T-helper 17 cell (primary cell): ENCODE measurements around the gene DSCAM. TPM values are rescaled to one million over a fixed set of nuclear protein-coding genes. Genes with fewer than 3 reads are reported as not detected.

Experiments used
- ATAC-seq: fragments of 150-1000 bp; cut with Tn5 transposase; 2 replicates; pipeline ENCODE4 v1.10.0; 2021; ENCODE audit warnings: mild to moderate bottlenecking, moderate library complexity
- DNase-seq, 3 donors: peaks; one replicate each; pipeline versions ENCODE4 v3.0.0 to v3.0.0-alpha.2; 2020 to 2021
- H3K9me3 ChIP-seq: one replicate; pipeline ENCODE4 v1.7.0; 2013; ENCODE audit warnings: low read length, mild to moderate bottlenecking; ENCODE audit not compliant: control insufficient read depth, poor library complexity, severe bottlenecking
- H3K27ac Mint-ChIP-seq: one replicate; pipeline ENCODE4 v1.8.0; 2022; ENCODE audit warnings: mild to moderate bottlenecking, moderate library complexity, mixed read lengths
- H3K27me3 Mint-ChIP-seq: one replicate; pipeline ENCODE4 v1.8.0; 2022; ENCODE audit warnings: mixed read lengths
- H3K36me3 Mint-ChIP-seq: one replicate; pipeline ENCODE4 v1.8.0; 2022; ENCODE audit warnings: low read depth, mixed read lengths
- H3K4me1 Mint-ChIP-seq: one replicate; pipeline ENCODE4 v1.8.0; 2022; ENCODE audit warnings: mild to moderate bottlenecking, mixed read lengths
- H3K4me3 Mint-ChIP-seq: one replicate; pipeline ENCODE4 v1.8.0; 2022; ENCODE audit warnings: mild to moderate bottlenecking, moderate library complexity, mixed read lengths
- total RNA-seq, 4 donors: library from RNA in 2 of 4; stranded (reverse) in 2 of 4; gene quantifications; one replicate each; pipeline ENCODE4 v1.2.3 and lab custom pipeline; 2022 to 2026

DSCAM gene
- total RNA-seq, 2 donors from 2014 or later = not detected

DNA sequence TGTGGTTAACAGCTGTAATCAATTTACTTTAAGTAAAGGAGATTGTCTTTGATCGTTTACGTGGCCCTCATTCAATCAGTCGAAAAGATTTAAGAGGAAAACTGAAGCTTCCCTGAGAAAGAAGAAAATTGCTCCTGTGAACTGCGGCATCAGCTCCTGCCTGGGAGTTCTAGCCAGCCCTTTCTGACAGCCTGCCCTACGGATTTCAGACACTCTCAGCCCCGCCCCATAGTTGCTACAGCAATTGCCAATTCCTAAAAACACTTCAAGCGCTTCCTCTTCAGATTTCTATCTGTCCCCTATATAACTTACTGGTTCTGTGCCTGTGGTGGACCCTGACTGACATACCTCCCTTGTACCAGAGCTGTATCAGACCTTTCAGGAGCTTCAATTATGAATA, 277.6 kb downstream of the DSCAM start:
- no peaks in the 10 kb centered on the region for H3K9me3 ChIP-seq
- no peak overlapping the region for H3K4me3 Mint-ChIP-seq
- no peaks in the 10 kb centered on the region for H3K4me1 Mint-ChIP-seq
- DNase-seq (no peak), ATAC-seq (no peak)
- H3K27me3 Mint-ChIP-seq = no peaks in the 10 kb centered on the region
- H3K36me3 Mint-ChIP-seq = no peaks in the 10 kb centered on the region
- no peak overlapping the region for H3K27ac Mint-ChIP-seq

DNA sequence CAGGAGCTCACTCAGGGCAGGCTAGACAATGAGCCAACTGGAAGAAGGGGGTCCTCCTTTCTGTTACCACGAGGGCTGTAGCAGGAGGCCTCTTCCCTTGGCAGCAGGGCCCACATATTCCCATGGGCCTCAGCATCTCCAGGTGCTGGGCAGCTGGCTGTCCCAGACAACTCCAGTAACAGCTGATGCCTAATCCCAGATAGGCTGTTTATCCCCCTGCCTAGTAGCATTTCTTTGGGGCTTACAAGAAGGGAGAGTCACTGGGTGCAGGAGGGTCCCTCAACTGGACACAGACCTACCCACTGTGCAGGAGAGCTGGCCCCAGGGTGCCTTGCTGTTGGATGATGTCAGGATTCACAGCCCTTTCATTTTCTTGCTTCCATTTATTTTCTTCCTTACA, 278.2 kb downstream of the DSCAM start:
- DNase-seq = no peak
- no peak overlapping the region for H3K27ac Mint-ChIP-seq
- no peaks in the 10 kb centered on the region for H3K9me3 ChIP-seq
- no peaks in the 10 kb centered on the region for H3K27me3 Mint-ChIP-seq
- no peak overlapping the region for H3K4me3 Mint-ChIP-seq
- no peak for ATAC-seq
- no peaks in the 10 kb centered on the region for H3K4me1 Mint-ChIP-seq
- no peaks in the 10 kb centered on the region for H3K36me3 Mint-ChIP-seq

DNA sequence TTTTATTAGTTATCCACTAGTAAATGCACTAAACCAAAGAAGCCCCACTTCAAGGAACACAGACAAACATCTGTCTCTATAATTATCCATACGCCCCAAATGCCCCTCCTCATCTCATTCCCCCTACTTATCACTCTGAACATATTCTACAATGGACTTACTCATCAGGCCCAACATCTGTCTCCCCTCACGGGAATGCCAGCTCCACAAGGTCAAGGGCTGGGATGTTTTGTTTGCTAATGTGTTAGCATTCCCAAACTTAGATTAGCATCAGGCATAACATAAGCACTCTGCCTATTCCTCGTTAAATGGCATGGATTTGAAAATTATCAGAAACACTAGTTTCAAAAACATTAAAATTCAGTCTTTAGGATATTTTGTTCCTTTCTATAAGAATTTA, 279.5 kb downstream of the DSCAM start:
- Mint-ChIP-seq H3K4me3 (no peak overlapping the region), H3K4me1 (no peaks in the 10 kb centered on the region), H3K36me3 (no peaks in the 10 kb centered on the region), H3K27me3 (no peaks in the 10 kb centered on the region), H3K27ac (no peak overlapping the region)
- ATAC-seq (no peak), DNase-seq (no peak)
- no peaks in the 10 kb centered on the region for H3K9me3 ChIP-seq

DNA sequence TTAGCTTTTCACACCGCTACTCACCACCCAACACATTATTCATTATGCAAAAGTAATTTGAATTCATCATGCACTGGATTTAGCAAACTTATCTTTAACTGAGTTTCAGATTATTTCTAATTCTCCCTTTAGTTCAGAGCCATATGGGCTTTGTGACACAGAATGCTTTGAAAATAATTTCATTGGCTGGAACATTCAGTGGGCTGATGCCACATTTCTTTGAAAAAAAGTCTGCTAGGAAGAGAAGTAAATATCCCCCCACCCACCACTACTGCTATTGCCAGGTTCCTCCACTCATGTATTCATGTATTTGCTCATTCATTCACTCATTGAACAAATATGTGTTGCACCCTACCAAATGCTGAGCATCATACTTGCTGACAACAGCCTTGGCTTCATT, 280.5 kb downstream of the DSCAM start:
- Mint-ChIP-seq H3K27me3 (no peaks in the 10 kb centered on the region), H3K4me1 (no peaks in the 10 kb centered on the region), H3K4me3 (no peak overlapping the region), H3K36me3 (no peaks in the 10 kb centered on the region), H3K27ac (no peak overlapping the region)
- H3K9me3 ChIP-seq = no peaks in the 10 kb centered on the region
- no peak for DNase-seq
- no peak for ATAC-seq

DNA sequence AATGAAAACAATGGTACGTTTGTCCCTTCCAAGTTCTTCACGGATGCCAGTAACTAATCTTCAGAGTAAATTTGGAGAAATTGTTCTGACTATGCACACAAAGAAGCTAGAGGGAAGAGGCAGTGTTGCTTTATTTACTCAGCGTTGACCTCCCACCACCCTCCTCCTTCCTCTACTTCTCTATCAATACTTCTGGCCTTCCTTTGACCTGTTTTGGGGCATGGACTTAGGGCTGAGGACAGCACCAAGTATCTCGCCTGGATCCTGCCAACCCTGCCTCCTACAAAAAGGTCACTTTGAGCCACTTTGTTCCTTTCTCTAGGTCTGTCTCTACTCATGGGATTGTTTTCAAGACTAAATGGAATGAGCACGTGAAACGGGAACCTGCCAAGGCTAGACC, 282.6 kb downstream of the DSCAM start:
- Mint-ChIP-seq H3K4me1 (no peaks in the 10 kb centered on the region), H3K4me3 (no peak overlapping the region), H3K36me3 (no peaks in the 10 kb centered on the region), H3K27ac (no peak overlapping the region), H3K27me3 (no peaks in the 10 kb centered on the region)
- no peak for DNase-seq
- H3K9me3 ChIP-seq = no peaks in the 10 kb centered on the region
- ATAC-seq = no peak

DNA sequence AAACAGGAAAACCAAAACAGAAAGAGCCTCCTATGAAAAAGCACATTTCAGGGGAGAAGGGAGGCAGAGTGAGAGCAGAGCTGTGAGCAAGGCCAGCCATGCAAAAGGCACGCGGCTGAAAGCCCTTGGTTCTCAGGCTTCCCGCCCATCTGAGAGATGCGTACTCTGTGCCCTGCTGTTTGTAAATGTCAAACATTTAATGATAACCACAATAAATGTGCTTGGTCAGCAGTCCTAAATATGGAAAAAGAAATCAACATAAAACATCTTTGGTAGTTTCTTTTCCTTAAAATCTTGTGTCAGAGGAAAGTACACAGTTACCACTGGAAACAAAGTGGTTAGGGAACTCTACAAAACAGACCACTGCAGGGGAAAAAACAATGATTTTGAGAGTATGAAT, 283.1 kb downstream of the DSCAM start:
- ATAC-seq (no peak), DNase-seq (no peak)
- Mint-ChIP-seq H3K36me3 (no peaks in the 10 kb centered on the region), H3K27me3 (no peaks in the 10 kb centered on the region), H3K4me1 (no peaks in the 10 kb centered on the region), H3K4me3 (no peak overlapping the region), H3K27ac (no peak overlapping the region)
- H3K9me3 ChIP-seq = no peaks in the 10 kb centered on the region

DNA sequence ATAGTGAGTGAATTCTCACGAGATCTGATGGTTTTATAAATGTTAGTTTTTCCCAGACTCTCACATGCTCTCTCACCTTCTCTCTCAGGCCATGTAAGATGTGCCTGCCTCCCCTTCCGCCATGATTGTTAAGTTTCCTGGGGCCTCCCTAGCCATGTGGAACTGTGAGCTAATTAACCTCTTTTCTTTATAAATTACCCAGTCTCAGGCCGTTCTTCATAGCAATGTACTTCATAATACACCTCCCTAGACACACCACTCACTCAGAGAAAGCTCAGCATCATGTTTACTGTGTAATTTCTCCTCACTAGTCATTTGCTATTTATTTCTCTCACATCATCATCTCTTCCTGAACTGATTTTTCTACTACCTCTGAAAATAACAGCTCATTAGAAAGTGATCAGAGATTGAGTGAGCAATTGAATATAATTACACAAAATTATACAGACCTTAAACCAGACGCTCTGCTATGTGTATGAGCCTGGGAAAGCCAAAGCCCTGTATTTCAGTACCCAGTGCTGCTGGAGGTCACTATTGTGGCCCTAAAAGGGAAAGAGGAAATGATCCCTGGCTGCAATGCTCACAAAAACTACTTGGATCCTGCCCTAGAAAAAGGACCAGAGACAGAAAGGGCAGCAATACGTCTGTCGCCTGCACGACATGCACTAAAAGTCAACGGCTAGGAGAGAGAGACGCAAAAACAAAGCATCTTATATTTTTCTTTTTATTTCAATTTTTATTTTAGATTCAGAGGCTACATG, 284.5 kb downstream of the DSCAM start:
- no peaks in the 10 kb centered on the region for H3K27me3 Mint-ChIP-seq
- no peaks in the 10 kb centered on the region for H3K36me3 Mint-ChIP-seq
- no peaks in the 10 kb centered on the region for H3K9me3 ChIP-seq
- no peaks in the 10 kb centered on the region for H3K4me1 Mint-ChIP-seq
- H3K4me3 Mint-ChIP-seq = no peak overlapping the region
- ATAC-seq = no peak
- DNase-seq = no peak
- H3K27ac Mint-ChIP-seq = no peak overlapping the region

DNA sequence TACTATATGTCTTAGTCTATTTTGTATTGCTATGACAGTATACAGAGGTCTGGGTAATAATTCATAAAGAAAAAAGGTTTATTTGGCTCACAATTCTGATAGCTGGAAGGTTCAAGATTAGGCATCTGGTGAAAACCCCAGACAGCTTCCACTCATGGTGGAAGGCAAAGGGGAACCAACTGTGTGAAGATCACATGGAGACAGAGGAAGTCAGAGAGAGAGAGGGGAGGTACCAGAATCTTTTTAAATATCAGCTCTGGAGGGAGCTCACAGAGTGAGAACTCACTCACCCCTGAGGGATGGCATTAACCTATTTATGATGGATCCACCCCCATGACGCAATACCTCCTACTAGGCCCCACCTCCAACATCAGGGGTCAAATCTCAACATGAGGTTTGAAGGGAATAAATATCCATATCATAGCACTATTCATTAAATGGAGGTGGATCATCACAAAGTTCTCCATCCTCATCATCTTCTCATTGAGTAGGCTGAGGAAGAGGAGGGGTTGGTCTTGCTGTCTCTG, 290.5 kb downstream of the DSCAM start:
- Mint-ChIP-seq H3K4me1 (no peaks in the 10 kb centered on the region), H3K27ac (no peak overlapping the region), H3K4me3 (no peak overlapping the region), H3K36me3 (no peaks in the 10 kb centered on the region), H3K27me3 (no peaks in the 10 kb centered on the region)
- no peak for DNase-seq
- no peak for ATAC-seq
- no peaks in the 10 kb centered on the region for H3K9me3 ChIP-seq

DNA sequence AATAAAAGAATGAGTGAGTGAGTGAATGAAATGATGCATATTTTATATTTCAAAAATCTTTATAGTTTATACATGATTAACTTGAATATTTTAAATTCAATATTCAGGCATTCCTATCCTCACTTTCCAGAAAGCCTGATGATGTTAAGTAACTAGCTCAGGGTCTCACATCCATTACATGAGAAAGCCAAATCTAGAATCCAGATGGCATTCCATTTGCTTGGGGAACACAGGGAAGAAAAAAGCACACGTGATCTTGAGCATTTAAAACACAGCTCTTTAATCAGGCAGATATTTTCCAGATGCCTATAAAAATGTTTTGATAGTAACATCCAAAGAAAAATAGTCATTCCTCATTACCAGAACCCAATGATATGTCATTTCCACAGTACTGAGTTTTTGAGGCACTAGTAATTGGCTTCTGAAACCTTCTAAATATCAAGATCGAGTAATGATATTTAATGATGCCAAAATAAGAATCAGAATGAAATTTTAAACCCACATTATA, 291.9 kb downstream of the DSCAM start:
- ATAC-seq (no peak), DNase-seq (no peak)
- H3K36me3 Mint-ChIP-seq = no peaks in the 10 kb centered on the region
- no peaks in the 10 kb centered on the region for H3K4me1 Mint-ChIP-seq
- H3K4me3 Mint-ChIP-seq = no peak overlapping the region
- H3K9me3 ChIP-seq = no peaks in the 10 kb centered on the region
- H3K27me3 Mint-ChIP-seq = no peaks in the 10 kb centered on the region
- no peak overlapping the region for H3K27ac Mint-ChIP-seq

DNA sequence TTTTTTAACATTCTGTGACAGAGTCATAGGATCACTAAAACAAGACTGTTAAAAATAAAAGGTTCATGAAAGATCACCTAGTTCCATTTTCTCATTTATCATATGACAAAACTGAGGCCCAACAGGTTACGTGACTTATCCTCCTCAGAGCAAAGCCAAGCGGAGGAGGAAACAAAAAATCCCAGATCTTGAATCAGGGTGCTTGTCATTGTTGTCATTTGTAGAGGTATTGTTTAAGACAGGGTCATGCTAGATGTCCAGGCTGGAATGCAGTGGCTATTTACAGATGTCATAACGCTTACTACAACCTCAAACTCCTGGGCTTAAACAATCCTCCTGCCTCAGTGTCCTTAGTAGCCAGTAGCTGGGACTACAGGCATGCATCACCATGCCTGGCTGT, 293.2 kb downstream of the DSCAM start:
- Mint-ChIP-seq H3K27me3 (no peaks in the 10 kb centered on the region), H3K4me1 (no peaks in the 10 kb centered on the region), H3K4me3 (no peak overlapping the region), H3K36me3 (no peaks in the 10 kb centered on the region), H3K27ac (no peak overlapping the region)
- no peak for DNase-seq
- no peak for ATAC-seq
- H3K9me3 ChIP-seq = no peaks in the 10 kb centered on the region

DNA sequence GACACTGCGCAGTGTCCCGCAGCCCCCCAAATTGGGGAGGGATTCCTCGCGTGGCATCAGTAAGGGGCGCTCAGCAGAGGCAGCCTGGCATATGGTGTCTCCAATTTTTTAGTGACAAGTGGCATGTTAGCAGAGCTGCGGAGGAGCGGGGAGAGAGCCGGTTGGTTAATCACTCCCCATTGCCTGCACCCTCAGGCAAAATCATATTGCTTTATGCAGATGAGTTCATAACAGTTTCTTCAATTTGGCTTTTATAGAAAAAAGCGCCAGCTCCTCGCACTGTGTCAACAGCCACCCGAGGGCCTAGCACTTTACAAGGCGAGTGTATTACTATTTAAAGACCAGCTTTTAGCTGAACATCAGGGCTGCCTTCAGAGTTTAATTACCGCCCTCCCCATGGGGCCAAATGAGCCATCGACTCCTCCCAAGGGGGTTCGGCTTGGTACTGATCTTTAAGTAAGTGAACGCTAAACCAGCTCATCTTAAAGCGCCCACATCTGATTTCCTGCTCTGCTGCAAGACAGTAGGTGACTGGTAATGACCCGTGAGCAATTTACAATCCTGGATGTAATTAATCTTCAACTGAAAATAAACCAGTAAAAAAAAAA, 298.9 kb downstream of the DSCAM start:
- H3K36me3 Mint-ChIP-seq = no peaks in the 10 kb centered on the region
- no peaks in the 10 kb centered on the region for H3K9me3 ChIP-seq
- no peaks in the 10 kb centered on the region for H3K4me1 Mint-ChIP-seq
- DNase-seq = no peak
- no peak for ATAC-seq
- no peak overlapping the region for H3K27ac Mint-ChIP-seq
- H3K4me3 Mint-ChIP-seq = no peak overlapping the region
- H3K27me3 Mint-ChIP-seq = no peaks in the 10 kb centered on the region

DNA sequence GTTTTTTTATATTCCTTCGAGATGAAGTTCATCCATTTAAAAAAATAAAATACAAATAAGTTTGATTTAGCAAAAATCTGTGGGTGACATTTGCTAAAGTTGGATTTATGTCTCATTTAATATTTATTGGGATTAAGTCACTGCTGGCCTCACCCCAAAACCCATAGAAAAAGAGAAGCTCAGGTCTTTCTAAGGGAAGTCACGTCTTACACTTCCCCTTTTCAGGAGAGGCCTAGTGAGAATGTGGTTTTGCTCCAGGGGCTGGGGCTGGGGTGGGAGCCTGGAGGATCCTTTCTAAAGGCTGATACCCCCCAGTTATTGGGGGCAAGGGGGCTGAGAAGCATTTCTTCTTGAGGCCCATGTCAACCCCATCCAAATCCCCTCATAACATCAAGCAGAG, 300.3 kb downstream of the DSCAM start:
- no peak overlapping the region for H3K4me3 Mint-ChIP-seq
- H3K27ac Mint-ChIP-seq = no peak overlapping the region
- no peaks in the 10 kb centered on the region for H3K27me3 Mint-ChIP-seq
- DNase-seq = no peak
- H3K36me3 Mint-ChIP-seq = no peaks in the 10 kb centered on the region
- H3K4me1 Mint-ChIP-seq = no peaks in the 10 kb centered on the region
- no peaks in the 10 kb centered on the region for H3K9me3 ChIP-seq
- ATAC-seq = no peak

DNA sequence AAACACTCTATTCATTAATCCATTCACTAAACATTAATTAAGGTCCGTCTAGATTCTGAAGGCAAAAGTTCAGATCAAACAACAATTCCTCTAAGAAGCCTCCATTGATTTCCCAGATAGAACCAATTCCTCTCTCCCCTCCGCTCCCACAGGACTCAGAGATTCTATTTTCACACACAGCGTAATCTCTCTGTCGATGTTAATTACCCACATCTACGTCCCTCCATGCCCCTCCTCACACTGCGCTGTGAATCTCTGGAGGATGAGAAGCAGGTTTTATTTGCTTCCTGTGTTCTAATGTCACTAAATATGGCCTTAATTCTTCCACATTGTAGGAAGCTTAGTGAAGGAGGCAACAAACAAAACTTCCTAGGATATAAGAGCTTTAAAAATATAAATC, 306.7 kb downstream of the DSCAM start:
- no peaks in the 10 kb centered on the region for H3K4me1 Mint-ChIP-seq
- peaks cover 2% of the 10 kb centered on the region for H3K36me3 Mint-ChIP-seq
- no peaks in the 10 kb centered on the region for H3K27me3 Mint-ChIP-seq
- no peak overlapping the region for H3K4me3 Mint-ChIP-seq
- H3K27ac Mint-ChIP-seq = no peak overlapping the region
- DNase-seq (no peak), ATAC-seq (no peak)
- no peaks in the 10 kb centered on the region for H3K9me3 ChIP-seq

DNA sequence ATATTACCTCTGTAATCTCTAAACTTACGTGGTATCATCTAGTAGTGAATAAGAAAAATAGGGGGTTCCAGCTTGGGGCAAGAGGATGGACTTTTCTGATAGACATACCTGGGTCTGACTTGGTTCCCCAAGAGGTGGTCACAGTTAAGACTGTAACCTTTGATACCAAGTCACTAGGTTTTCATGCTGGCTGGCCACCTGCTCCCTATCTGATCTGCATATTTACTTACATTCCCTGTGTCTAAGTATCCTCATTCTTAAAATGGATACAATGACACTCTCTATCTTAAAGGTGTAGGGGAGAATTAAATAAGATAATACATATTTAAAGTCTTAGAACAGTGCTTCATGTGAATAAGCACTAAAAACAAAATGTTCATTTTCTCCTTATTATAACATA, 312.1 kb downstream of the DSCAM start:
- Mint-ChIP-seq H3K36me3 (peaks cover 2% of the 10 kb centered on the region), H3K27me3 (no peaks in the 10 kb centered on the region), H3K4me1 (no peaks in the 10 kb centered on the region), H3K4me3 (no peak overlapping the region), H3K27ac (no peak overlapping the region)
- ATAC-seq (no peak), DNase-seq (no peak)
- no peaks in the 10 kb centered on the region for H3K9me3 ChIP-seq
